T-cell (primary cell): Measurements from ENCODE around the gene SLC12A1. TPM values are rescaled to one million over a fixed set of nuclear protein-coding genes. Genes with fewer than 3 reads are reported as not detected.

Experiments
- ATAC-seq, 4 experiments: fragments of 200-7000 bp in 3 of 4; fragments of 150-1000 bp in 1 of 4; cut with Tn5 transposase; replicated peaks in 1 of 4; 1 replicate in 3 of 4; 2 replicates in 1 of 4; pipeline ENCODE4 v1.10.0; 2021; ENCODE audit warnings: moderate library complexity in 3 of 4, mild to moderate bottlenecking in 2 of 4, moderate number of reproducible peaks in 1 of 4
- CTCF ChIA-PET, 2 donors: fragments of 300-600 bp; sonication (Branson Sonifier 250); formaldehyde crosslinking; loops; one replicate each; lab custom pipeline; 2022; ENCODE audit warnings: antibody characterized with exemption in 2 of 2; lab: Charles Lee
- POLR2A ChIA-PET, 2 donors: fragments of 300-600 bp; sonication (Branson Sonifier 250); formaldehyde crosslinking; loops; one replicate each; lab custom pipeline; 2022; ENCODE audit warnings: antibody characterized with exemption in 2 of 2; lab: Charles Lee
- DNase-seq, 35 experiments: peaks; one replicate each; pipeline versions ENCODE4 v3.0.0 to v3.0.0-alpha.2; 2013 to 2023
- H3K27ac ChIP-seq: one replicate; pipeline ENCODE4 v1.5.1; 2013; ENCODE audit warnings: low read length
- H3K27me3 ChIP-seq, 2 experiments: replicated peaks in 1 of 2; 1 replicate in 1 of 2; 2 replicates in 1 of 2; pipeline versions ENCODE4 v1.6.1 to v1.7.0; 2013; ENCODE audit warnings: low read length in 1 of 2, mixed read lengths in 1 of 2; ENCODE audit not compliant: control insufficient read depth in 2 of 2, insufficient read depth in 2 of 2; ENCODE audit errors: extremely low read depth in 1 of 2
- H3K36me3 ChIP-seq, 2 donors: 1 replicate in 1 of 2; 2 replicates in 1 of 2; pipeline versions ENCODE4 v1.6.1 to v1.7.0; 2013; ENCODE audit warnings: low read length in 1 of 2; ENCODE audit not compliant: control insufficient read depth in 2 of 2, insufficient read depth in 1 of 2; ENCODE audit errors: extremely low read depth in 1 of 2
- H3K4me1 ChIP-seq, 2 experiments: 1 replicate in 1 of 2; 2 replicates in 1 of 2; pipeline versions ENCODE4 v1.6.1 to v1.7.0; 2013; ENCODE audit warnings: low read length in 2 of 2, mixed read lengths in 1 of 2; ENCODE audit not compliant: insufficient read depth in 2 of 2, control insufficient read depth in 1 of 2; ENCODE audit errors: extremely low read depth in 1 of 2
- H3K4me3 ChIP-seq, 2 donors: 1 replicate in 1 of 2; 2 replicates in 1 of 2; pipeline versions ENCODE4 v1.5.1 to v1.7.0; 2013; ENCODE audit warnings: mild to moderate bottlenecking in 2 of 2, low read length in 1 of 2, moderate library complexity in 1 of 2; ENCODE audit not compliant: control insufficient read depth in 1 of 2; ENCODE audit errors: extremely low read depth in 1 of 2
- H3K9me3 ChIP-seq: 2 replicates; pipeline ENCODE4 v1.7.0; 2013
- H3K27ac Mint-ChIP-seq, 2 donors: one replicate each; pipeline ENCODE4 v1.8.0; 2020 to 2021; ENCODE audit warnings: mild to moderate bottlenecking in 2 of 2, mixed read lengths in 2 of 2
- H3K27me3 Mint-ChIP-seq, 2 donors: one replicate each; pipeline ENCODE4 v1.8.0; 2021 to 2022; ENCODE audit warnings: mixed read lengths in 2 of 2
- H3K36me3 Mint-ChIP-seq: one replicate; pipeline ENCODE4 v1.8.0; 2021; ENCODE audit warnings: mixed read lengths
- H3K4me1 Mint-ChIP-seq, 3 donors: one replicate each; pipeline ENCODE4 v1.8.0; 2020 to 2022; ENCODE audit warnings: mixed read lengths in 3 of 3, mild to moderate bottlenecking in 1 of 3
- H3K4me3 Mint-ChIP-seq, 3 donors: one replicate each; pipeline ENCODE4 v1.8.0; 2020 to 2022; ENCODE audit warnings: mild to moderate bottlenecking in 3 of 3, mixed read lengths in 3 of 3, moderate library complexity in 3 of 3
- H3K9me3 Mint-ChIP-seq, 3 donors: one replicate each; pipeline ENCODE4 v1.8.0; 2020 to 2022; ENCODE audit warnings: mixed read lengths in 3 of 3
- WGBS: methylation state at CpG from one replicate; pipeline ENCODE4 v1.1.5; 2013; ENCODE audit warnings: missing lambda C conversion rate; ENCODE audit not compliant: insufficient coverage; 5-methylcytosine and 5-hydroxymethylcytosine counted together
- total RNA-seq, 35 experiments: library from RNA in 6 of 35; stranded (reverse) in 6 of 35; fragments of 120-200 nt in 1 of 35; gene quantifications; one replicate each; pipeline versions ENCODE4 v1.2.1 to v1.2.4 and lab custom pipeline; 2013 to 2026

SLC12A1 gene
- total RNA-seq, 5 donors from 2014 or later (not counting 1 experiment from before 2014, with no cell fraction given) = not detected

GRCh38 chr15:48225771-48226170 is 19.7 kb downstream of the SLC12A1 start:
- ChIA-PET POLR2A (no interaction called here), CTCF (no interaction called here)
- no peaks in the 10 kb centered on the region for H3K4me1 ChIP-seq
- ATAC-seq = no peak
- H3K27ac Mint-ChIP-seq = no peak overlapping the region
- no peak overlapping the region for H3K4me3 ChIP-seq
- no peaks in the 10 kb centered on the region for H3K36me3 ChIP-seq
- no peaks in the 10 kb centered on the region for H3K9me3 Mint-ChIP-seq
- no peak overlapping the region for H3K27ac ChIP-seq
- no peak for DNase-seq
- no peaks in the 10 kb centered on the region for H3K9me3 ChIP-seq
- no peak overlapping the region for H3K4me3 Mint-ChIP-seq
- no peaks in the 10 kb centered on the region for H3K36me3 Mint-ChIP-seq
- H3K4me1 Mint-ChIP-seq = no peaks in the 10 kb centered on the region
- WGBS = no CpG with 5 or more reads among the region's 3 CpGs
- H3K27me3 ChIP-seq = no peaks in the 10 kb centered on the region
- H3K27me3 Mint-ChIP-seq = peaks cover 4% of the 10 kb centered on the region in 2 donors

- DNase-seq (no peak), ATAC-seq (no peak)
- Histone ChIP-seq H3K4me1 (no peaks in the 10 kb centered on the region), H3K27ac (no peak overlapping the region), H3K4me3 (no peak overlapping the region), H3K36me3 (no peaks in the 10 kb centered on the region), H3K27me3 (no peaks in the 10 kb centered on the region), H3K9me3 (no peaks in the 10 kb centered on the region)
- Mint-ChIP-seq H3K36me3 (no peaks in the 10 kb centered on the region), H3K9me3 (no peaks in the 10 kb centered on the region), H3K4me1 (no peaks in the 10 kb centered on the region), H3K27ac (no peak overlapping the region), H3K27me3 (peaks cover 7 to 8% of the 10 kb centered on the region in 2 donors), H3K4me3 (no peak overlapping the region)
- ChIA-PET CTCF (interaction anchor here in 1 of 2 donors (0.6 kb wide), 1 partner anchor 24 kb away, joined by 9 read pairs; no protein-coding TSS in a partner anchor), POLR2A (no interaction called here)
- WGBS = no CpG with 5 or more reads among the region's 5 CpGs
Observed at GRCh38 chr15:48230498-48230897, 24.4 kb downstream of the SLC12A1 start.

- H3K4me1 ChIP-seq = no peaks in the 10 kb centered on the region
- ATAC-seq (no peak), DNase-seq (no peak)
- no peaks in the 10 kb centered on the region for H3K36me3 Mint-ChIP-seq
- H3K27me3 Mint-ChIP-seq = peaks cover 7 to 8% of the 10 kb centered on the region in 2 donors
- no peaks in the 10 kb centered on the region for H3K27me3 ChIP-seq
- H3K9me3 ChIP-seq = no peaks in the 10 kb centered on the region
- H3K4me1 Mint-ChIP-seq = no peaks in the 10 kb centered on the region
- H3K4me3 ChIP-seq = no peak overlapping the region
- no peak overlapping the region for H3K27ac ChIP-seq
- H3K9me3 Mint-ChIP-seq = no peaks in the 10 kb centered on the region
- ChIA-PET POLR2A (no interaction called here), CTCF (no interaction called here)
- H3K36me3 ChIP-seq = no peaks in the 10 kb centered on the region
- H3K4me3 Mint-ChIP-seq = no peak overlapping the region
- no peak overlapping the region for H3K27ac Mint-ChIP-seq
Observed at GRCh38 chr15:48233246-48233645, 27.1 kb downstream of the SLC12A1 start.

GRCh38 chr15:48239334-48239733 is 33.2 kb downstream of the SLC12A1 start:
- peaks cover 0 to 7% of the 10 kb centered on the region in 2 donors for H3K27me3 Mint-ChIP-seq
- H3K27ac Mint-ChIP-seq = no peak overlapping the region
- Histone ChIP-seq H3K36me3 (no peaks in the 10 kb centered on the region), H3K4me1 (no peaks in the 10 kb centered on the region), H3K9me3 (no peaks in the 10 kb centered on the region), H3K27me3 (no peaks in the 10 kb centered on the region), H3K4me3 (no peak overlapping the region), H3K27ac (no peak overlapping the region)
- no peaks in the 10 kb centered on the region for H3K9me3 Mint-ChIP-seq
- no peaks in the 10 kb centered on the region for H3K36me3 Mint-ChIP-seq
- ATAC-seq = no peak
- no peaks in the 10 kb centered on the region for H3K4me1 Mint-ChIP-seq
- no CpG with 5 or more reads among the region's 4 CpGs for WGBS
- no peak overlapping the region for H3K4me3 Mint-ChIP-seq
- ChIA-PET POLR2A (no interaction called here), CTCF (no interaction called here)
- no peak for DNase-seq

GRCh38 chr15:48242015-48242414 is 35.9 kb downstream of the SLC12A1 start:
- H3K27me3 ChIP-seq = no peaks in the 10 kb centered on the region
- H3K27ac Mint-ChIP-seq = no peak overlapping the region
- no peaks in the 10 kb centered on the region for H3K9me3 ChIP-seq
- H3K4me1 Mint-ChIP-seq = no peaks in the 10 kb centered on the region
- no peak overlapping the region for H3K4me3 Mint-ChIP-seq
- H3K27me3 Mint-ChIP-seq = peaks cover 0 to 3% of the 10 kb centered on the region in 2 donors
- no peak for ATAC-seq
- H3K36me3 Mint-ChIP-seq = no peaks in the 10 kb centered on the region
- no peak overlapping the region for H3K27ac ChIP-seq
- no peak for DNase-seq
- no peak overlapping the region for H3K4me3 ChIP-seq
- H3K9me3 Mint-ChIP-seq = no peaks in the 10 kb centered on the region
- CTCF ChIA-PET = no interaction called here
- POLR2A ChIA-PET = no interaction called here
- H3K4me1 ChIP-seq = no peaks in the 10 kb centered on the region
- H3K36me3 ChIP-seq = no peaks in the 10 kb centered on the region

GRCh38 chr15:48242535-48242934 is 36.4 kb downstream of the SLC12A1 start:
- Mint-ChIP-seq H3K9me3 (no peaks in the 10 kb centered on the region), H3K27me3 (peaks cover 0 to 3% of the 10 kb centered on the region in 2 donors), H3K4me3 (no peak overlapping the region), H3K27ac (no peak overlapping the region), H3K4me1 (no peaks in the 10 kb centered on the region), H3K36me3 (no peaks in the 10 kb centered on the region)
- H3K27me3 ChIP-seq = no peaks in the 10 kb centered on the region
- H3K9me3 ChIP-seq = no peaks in the 10 kb centered on the region
- no CpG with 5 or more reads among the region's 4 CpGs for WGBS
- H3K4me3 ChIP-seq = no peak overlapping the region
- no peaks in the 10 kb centered on the region for H3K36me3 ChIP-seq
- no peaks in the 10 kb centered on the region for H3K4me1 ChIP-seq
- ATAC-seq = no peak
- ChIA-PET CTCF (no interaction called here), POLR2A (no interaction called here)
- no peak for DNase-seq
- no peak overlapping the region for H3K27ac ChIP-seq

GRCh38 chr15:48244921-48245320 is 38.8 kb downstream of the SLC12A1 start:
- no CpG with 5 or more reads among the region's 1 CpG for WGBS
- Histone ChIP-seq H3K27me3 (no peaks in the 10 kb centered on the region), H3K4me3 (no peak overlapping the region), H3K36me3 (no peaks in the 10 kb centered on the region), H3K9me3 (no peaks in the 10 kb centered on the region), H3K4me1 (no peaks in the 10 kb centered on the region), H3K27ac (no peak overlapping the region)
- ChIA-PET CTCF (no interaction called here), POLR2A (no interaction called here)
- ATAC-seq (no peak), DNase-seq (no peak)
- Mint-ChIP-seq H3K4me1 (no peaks in the 10 kb centered on the region), H3K27me3 (peaks cover 3 to 8% of the 10 kb centered on the region in 2 donors), H3K9me3 (no peaks in the 10 kb centered on the region), H3K4me3 (no peak overlapping the region), H3K27ac (no peak overlapping the region), H3K36me3 (no peaks in the 10 kb centered on the region)
